DMS53 treated with DMSO at 0.1 percent for 48 hours (cell line): Measurements from ENCODE around the gene RBM18.

Experiments used
- DNase-seq: peaks from one replicate; lab custom pipeline; 2025; ENCODE audit not compliant: unreplicated experiment; lab: John Stamatoyannopoulos, UW

RBM18 gene

GRCh38 chr9:122206118-122207046 lies 58.3 kb downstream of the RBM18 start:
- no peak for DNase-seq

- DNase-seq, result no peak
Observed at GRCh38 chr9:122205176-122205575, 59.5 kb downstream of the RBM18 start.

GRCh38 chr9:122204491-122204890 lies 60.1 kb downstream of the RBM18 start:
- no peak for DNase-seq

- DNase-seq, result no peak
Observed at GRCh38 chr9:122204055-122204454, 60.6 kb downstream of the RBM18 start.

- no peak for DNase-seq
Observed at GRCh38 chr9:122202111-122202510, 62.5 kb downstream of the RBM18 start.

- no peak for DNase-seq
Observed at GRCh38 chr9:122201641-122202040, 63.0 kb downstream of the RBM18 start.

- no peak for DNase-seq
Observed at GRCh38 chr9:122200960-122201595, 63.6 kb downstream of the RBM18 start.

- DNase-seq, result no peak
Observed at GRCh38 chr9:122197882-122198281, 66.8 kb downstream of the RBM18 start.

- DNase-seq, result no peak
Observed at GRCh38 chr9:122197426-122197825, 67.2 kb downstream of the RBM18 start.

- no peak for DNase-seq
Observed at GRCh38 chr9:122195875-122196274, 68.8 kb downstream of the RBM18 start.

GRCh38 chr9:122193651-122194050 lies 71.0 kb downstream of the RBM18 start:
- DNase-seq, result no peak

GRCh38 chr9:122192914-122193525 lies 71.6 kb downstream of the RBM18 start:
- DNase-seq, result no peak

GRCh38 chr9:122192261-122192875 lies 72.3 kb downstream of the RBM18 start:
- no peak for DNase-seq

- no peak for DNase-seq
Observed at GRCh38 chr9:122191584-122191983, 73.1 kb downstream of the RBM18 start.

- DNase-seq, result no peak
Observed at GRCh38 chr9:122190597-122191381, 73.9 kb downstream of the RBM18 start.

GRCh38 chr9:122188369-122188768 lies 76.3 kb downstream of the RBM18 start:
- DNase-seq, result no peak
